Peyer's patch (tissue), 4 donors: ENCODE data around the gene SKIDA1. TPM values are rescaled to one million over a fixed set of nuclear protein-coding genes. Genes with fewer than 3 reads are reported as not detected.
"Not testable (repeated sequence)": the region's sequence is repeated elsewhere in the genome, so short reads cannot be mapped to it uniquely, and the experiment has no call there.

ENCODE experiments used
- DNase-seq, 3 donors: peaks; one replicate each; pipeline ENCODE4 v3.0.0-alpha.2; 2017 to 2019
- H3K27ac ChIP-seq, 4 donors: fragments of 200-600 bp; sonication (generic); one replicate each; pipeline ENCODE4 v1.5.1; 2016 to 2019
- H3K27me3 ChIP-seq, 2 donors: fragments of 200-600 bp; sonication (generic); one replicate each; pipeline ENCODE4 v1.5.1; 2019
- H3K36me3 ChIP-seq, 3 donors: fragments of 200-600 bp; sonication (generic); one replicate each; pipeline ENCODE4 v1.5.1; 2016 to 2019
- H3K4me1 ChIP-seq, 4 donors: fragments of 200-600 bp; sonication (generic); one replicate each; pipeline ENCODE4 v1.5.1; 2016 to 2019
- H3K4me3 ChIP-seq, 4 donors: fragments of 200-600 bp; sonication (generic); 1 replicate in 3 of 4; 2 replicates in 1 of 4; pipeline ENCODE4 v1.5.1; 2016 to 2019; ENCODE audit warnings: mild to moderate bottlenecking in 1 of 4
- H3K9me3 ChIP-seq, 4 donors: fragments of 200-600 bp; sonication (generic); one replicate each; pipeline ENCODE4 v1.5.1; 2016 to 2019; ENCODE audit warnings: mild to moderate bottlenecking in 1 of 4
- CTCF ChIP-seq, 6 experiments: fragments of 450-650 bp in 4 of 6; fragments of 200-600 bp in 2 of 6; sonication (generic) in 1 of 6; IDR thresholded peaks; one replicate each; pipeline ENCODE4 v1.5.1; 2017 to 2019; ENCODE audit warnings: antibody characterized with exemption in 6 of 6, mild to moderate bottlenecking in 3 of 6, moderate library complexity in 1 of 6
- POLR2A ChIP-seq, 2 donors: fragments of 450-650 bp; IDR thresholded peaks; one replicate each; pipeline ENCODE4 v1.5.1; 2017; ENCODE audit warnings: antibody characterized with exemption in 2 of 2, mild to moderate bottlenecking in 2 of 2, moderate library complexity in 2 of 2
- total RNA-seq, 4 donors: library from RNA; depleted of rRNA; stranded (reverse); fragments of >200 nt; gene quantifications; one replicate each; pipeline ENCODE4 v1.1.0, GENCODE V29; 2016

Gene SKIDA1
- total RNA-seq, 4 donors from 2014 or later, result 0.27 TPM; not detected in 3

- Histone ChIP-seq H3K4me3 (no peak overlapping the region), H3K27ac (no peak overlapping the region), H3K9me3 (no peaks in the 10 kb centered on the region), H3K27me3 (no peaks in the 10 kb centered on the region), H3K36me3 (peaks cover 0 to 77% (median 0%) of the 10 kb centered on the region in 3 donors), H3K4me1 (no peaks in the 10 kb centered on the region)
- TF ChIP-seq CTCF (IDR thresholded peaks at IDR 0.05) (no peak), POLR2A (IDR thresholded peaks at IDR 0.05) (no peak)
- no peak for DNase-seq
These were observed 27.2 kb upstream of the SKIDA1 start for GRCh38 chr10:21552638-21553037.

- Histone ChIP-seq H3K27ac (no peak overlapping the region), H3K4me1 (no peaks in the 10 kb centered on the region), H3K4me3 (no peak overlapping the region), H3K27me3 (no peaks in the 10 kb centered on the region), H3K9me3 (no peaks in the 10 kb centered on the region), H3K36me3 (peaks cover 0 to 73% (median 0%) of the 10 kb centered on the region in 3 donors)
- no peak for TF ChIP-seq CTCF (IDR thresholded peaks at IDR 0.05)
- no peak for TF ChIP-seq POLR2A (IDR thresholded peaks at IDR 0.05)
- no peak for DNase-seq
These were observed 21.8 kb upstream of the SKIDA1 start for GRCh38 chr10:21547246-21547645.

- not testable (repeated sequence) for H3K27me3 ChIP-seq, H3K9me3 ChIP-seq, H3K27ac ChIP-seq, H3K4me1 ChIP-seq, DNase-seq, H3K4me3 ChIP-seq
- peaks cover 0 to 87% (median 0%) of the 10 kb centered on the region in 3 donors for H3K36me3 ChIP-seq
These were observed 15.2 kb upstream of the SKIDA1 start for GRCh38 chr10:21540701-21541100.

GRCh38 chr10:21536874-21537273 lies 11.4 kb upstream of the SKIDA1 start:
- H3K27me3 ChIP-seq, result no peaks in the 10 kb centered on the region
- DNase-seq, result no peak
- H3K27ac ChIP-seq, result no peak overlapping the region
- peaks cover 3 to 26% (median 5%) of the 10 kb centered on the region in 4 donors for H3K4me1 ChIP-seq
- H3K36me3 ChIP-seq, result peaks cover 0 to 51% (median 0%) of the 10 kb centered on the region in 3 donors
- no peaks in the 10 kb centered on the region for H3K9me3 ChIP-seq
- TF ChIP-seq CTCF (IDR thresholded peaks at IDR 0.05), result no peak
- no peak for TF ChIP-seq POLR2A (IDR thresholded peaks at IDR 0.05)
- no peak overlapping the region for H3K4me3 ChIP-seq

DNA sequence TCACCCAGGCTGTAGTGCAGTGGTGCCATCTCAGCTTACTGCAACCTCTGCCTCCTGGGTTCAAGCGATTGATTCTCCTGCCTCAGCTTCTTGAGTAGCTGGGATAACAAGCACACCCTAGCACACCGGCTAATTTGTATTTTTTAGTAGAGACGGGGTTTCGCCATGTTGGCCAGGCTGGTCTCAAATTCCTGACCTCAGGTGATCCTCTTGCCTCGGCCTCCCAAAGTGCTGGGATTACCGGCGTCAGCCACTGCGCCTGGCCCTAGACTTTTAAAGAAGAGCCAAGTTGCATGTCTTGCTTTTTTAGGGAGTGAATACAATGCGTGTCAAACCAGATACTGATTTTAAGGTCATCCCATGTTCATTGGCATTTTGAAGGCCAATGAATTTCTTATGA lies 10.5 kb upstream of the SKIDA1 start:
- peaks cover 3 to 26% (median 5%) of the 10 kb centered on the region in 4 donors for H3K4me1 ChIP-seq
- H3K27me3 ChIP-seq, DNase-seq, H3K9me3 ChIP-seq, H3K27ac ChIP-seq, H3K4me3 ChIP-seq: not testable (repeated sequence)
- peaks cover 0 to 42% (median 0%) of the 10 kb centered on the region in 3 donors for H3K36me3 ChIP-seq

- no peak for DNase-seq
- Histone ChIP-seq H3K4me1 (peaks cover 3 to 26% (median 5%) of the 10 kb centered on the region in 4 donors), H3K9me3 (no peaks in the 10 kb centered on the region), H3K4me3 (peak overlapping the region; percentile 56 to 85 (median 74)), H3K27me3 (no peaks in the 10 kb centered on the region), H3K36me3 (peaks cover 0 to 38% (median 0%) of the 10 kb centered on the region in 3 donors), H3K27ac (peak overlapping the region; percentile 84 to 96 (median 90))
- no peak for TF ChIP-seq CTCF (IDR thresholded peaks at IDR 0.05)
These were observed 10.0 kb upstream of the SKIDA1 start for GRCh38 chr10:21535494-21535965.
